B cell (primary cell): Measurements from ENCODE around the gene PPP1R14B.

Experiments used
- CTCF ChIP-seq: fragments of 200-600 bp; IDR thresholded peaks from one replicate; pipeline ENCODE4 v1.8.0; 2022; ENCODE audit warnings: antibody characterized with exemption, mild to moderate bottlenecking
- EZH2 ChIP-seq: IDR thresholded peaks from 2 replicates; pipeline ENCODE4 v1.6.1; 2012; ENCODE audit warnings: borderline replicate concordance, low read depth, mild to moderate bottlenecking, moderate library complexity, low read length; ENCODE audit not compliant: insufficient read depth, poor library complexity, severe bottlenecking

GRCh38 chr11:64227405-64227956 is 19.3 kb downstream of the PPP1R14B start:
- TF ChIP-seq CTCF (no peak), EZH2 (no peak)
